Stimulated activated CD8-positive, alpha-beta memory T cell treated with anti-CD3 and anti-CD28 coated beads, Interleukin-12 subunit alpha, Interleukin-12 subunit beta, amount 100 ng/mL, for 24 hours (primary cell): Measurements from ENCODE around the gene DENND1B.

Experiments used
- DNase-seq: peaks from one replicate; pipeline ENCODE4 v3.0.0-alpha.2; 2020; ENCODE audit errors: extremely low read depth

Gene DENND1B

GRCh38 chr1:197775282-197776262 lies at the start of gene DENND1B:
Gene DENND1B, minus strand, starts transcription at chr1:197775480. Its CDS starts 325 bp downstream, at chr1:197775155.
- peak; percentile 53 for DNase-seq

GRCh38 chr1:197814306-197814705 lies 39.0 kb upstream of the DENND1B start:
- DNase-seq: no peak

- DNase-seq: no peak
These were observed 38.5 kb upstream of the DENND1B start for GRCh38 chr1:197813741-197814140.

- DNase-seq: no peak
These were observed 36.5 kb upstream of the DENND1B start for GRCh38 chr1:197811769-197812168.

GRCh38 chr1:197810812-197811211 lies 35.5 kb upstream of the DENND1B start:
- DNase-seq: no peak

- DNase-seq: no peak
These were observed 33.6 kb upstream of the DENND1B start for GRCh38 chr1:197808880-197809279.

GRCh38 chr1:197807739-197808453 lies 32.6 kb upstream of the DENND1B start:
- DNase-seq: no peak

GRCh38 chr1:197807216-197807615 lies 31.9 kb upstream of the DENND1B start:
- no peak for DNase-seq

GRCh38 chr1:197806718-197807117 lies 31.4 kb upstream of the DENND1B start:
- DNase-seq: no peak

GRCh38 chr1:197801684-197802083 lies 26.4 kb upstream of the DENND1B start:
- DNase-seq: no peak

GRCh38 chr1:197801111-197801482 lies 25.8 kb upstream of the DENND1B start:
- DNase-seq: no peak

- no peak for DNase-seq
These were observed 25.3 kb upstream of the DENND1B start for GRCh38 chr1:197800379-197801110.

GRCh38 chr1:197799271-197799670 lies 24.0 kb upstream of the DENND1B start:
- no peak for DNase-seq

- no peak for DNase-seq
These were observed 23.2 kb upstream of the DENND1B start for GRCh38 chr1:197798492-197798891.

- DNase-seq: no peak
These were observed 21.7 kb upstream of the DENND1B start for GRCh38 chr1:197797010-197797409.

GRCh38 chr1:197788741-197789739 lies 13.8 kb upstream of the DENND1B start:
- no peak for DNase-seq

- DNase-seq: no peak
These were observed 12.6 kb upstream of the DENND1B start for GRCh38 chr1:197787623-197788536.

- DNase-seq: no peak
These were observed 11.8 kb upstream of the DENND1B start for GRCh38 chr1:197787056-197787455.

GRCh38 chr1:197786280-197786679 lies 11.0 kb upstream of the DENND1B start:
- no peak for DNase-seq

GRCh38 chr1:197783510-197783948 lies 8.2 kb upstream of the DENND1B start:
- DNase-seq: no peak
